ENCODE data around the gene FAM20C. TPM values are rescaled to one million over a fixed set of nuclear protein-coding genes. Genes with fewer than 3 reads are reported as not detected.

The FAM20C gene
- total and polyA plus RNA-seq, 2 of the 8 experiments (the other 6 are each of a cell fraction or from before 2014, with no cell fraction given), result 9.5 to 34.8 TPM

DNA sequence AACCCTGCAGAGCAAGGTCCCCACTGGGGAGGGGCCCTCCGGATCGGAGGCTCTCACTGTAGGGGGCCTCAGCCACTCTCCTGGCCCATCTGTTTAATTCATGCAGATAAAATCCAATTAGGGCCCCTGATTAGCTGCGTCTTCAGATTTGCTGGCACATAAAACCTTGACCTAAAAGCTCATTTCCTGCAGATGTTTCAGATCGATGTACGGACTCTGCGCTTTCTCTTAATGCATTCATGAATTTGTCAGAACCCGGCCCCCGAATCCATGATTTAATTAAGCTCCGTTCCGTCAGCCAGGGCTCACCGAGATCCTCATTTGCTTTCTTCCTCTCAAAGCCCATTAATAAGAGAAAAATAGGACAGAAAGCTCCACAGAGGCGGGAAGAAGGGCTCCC, 57.6 kb downstream of the FAM20C start (continued):
- TF ChIP-seq, protein P1, sequence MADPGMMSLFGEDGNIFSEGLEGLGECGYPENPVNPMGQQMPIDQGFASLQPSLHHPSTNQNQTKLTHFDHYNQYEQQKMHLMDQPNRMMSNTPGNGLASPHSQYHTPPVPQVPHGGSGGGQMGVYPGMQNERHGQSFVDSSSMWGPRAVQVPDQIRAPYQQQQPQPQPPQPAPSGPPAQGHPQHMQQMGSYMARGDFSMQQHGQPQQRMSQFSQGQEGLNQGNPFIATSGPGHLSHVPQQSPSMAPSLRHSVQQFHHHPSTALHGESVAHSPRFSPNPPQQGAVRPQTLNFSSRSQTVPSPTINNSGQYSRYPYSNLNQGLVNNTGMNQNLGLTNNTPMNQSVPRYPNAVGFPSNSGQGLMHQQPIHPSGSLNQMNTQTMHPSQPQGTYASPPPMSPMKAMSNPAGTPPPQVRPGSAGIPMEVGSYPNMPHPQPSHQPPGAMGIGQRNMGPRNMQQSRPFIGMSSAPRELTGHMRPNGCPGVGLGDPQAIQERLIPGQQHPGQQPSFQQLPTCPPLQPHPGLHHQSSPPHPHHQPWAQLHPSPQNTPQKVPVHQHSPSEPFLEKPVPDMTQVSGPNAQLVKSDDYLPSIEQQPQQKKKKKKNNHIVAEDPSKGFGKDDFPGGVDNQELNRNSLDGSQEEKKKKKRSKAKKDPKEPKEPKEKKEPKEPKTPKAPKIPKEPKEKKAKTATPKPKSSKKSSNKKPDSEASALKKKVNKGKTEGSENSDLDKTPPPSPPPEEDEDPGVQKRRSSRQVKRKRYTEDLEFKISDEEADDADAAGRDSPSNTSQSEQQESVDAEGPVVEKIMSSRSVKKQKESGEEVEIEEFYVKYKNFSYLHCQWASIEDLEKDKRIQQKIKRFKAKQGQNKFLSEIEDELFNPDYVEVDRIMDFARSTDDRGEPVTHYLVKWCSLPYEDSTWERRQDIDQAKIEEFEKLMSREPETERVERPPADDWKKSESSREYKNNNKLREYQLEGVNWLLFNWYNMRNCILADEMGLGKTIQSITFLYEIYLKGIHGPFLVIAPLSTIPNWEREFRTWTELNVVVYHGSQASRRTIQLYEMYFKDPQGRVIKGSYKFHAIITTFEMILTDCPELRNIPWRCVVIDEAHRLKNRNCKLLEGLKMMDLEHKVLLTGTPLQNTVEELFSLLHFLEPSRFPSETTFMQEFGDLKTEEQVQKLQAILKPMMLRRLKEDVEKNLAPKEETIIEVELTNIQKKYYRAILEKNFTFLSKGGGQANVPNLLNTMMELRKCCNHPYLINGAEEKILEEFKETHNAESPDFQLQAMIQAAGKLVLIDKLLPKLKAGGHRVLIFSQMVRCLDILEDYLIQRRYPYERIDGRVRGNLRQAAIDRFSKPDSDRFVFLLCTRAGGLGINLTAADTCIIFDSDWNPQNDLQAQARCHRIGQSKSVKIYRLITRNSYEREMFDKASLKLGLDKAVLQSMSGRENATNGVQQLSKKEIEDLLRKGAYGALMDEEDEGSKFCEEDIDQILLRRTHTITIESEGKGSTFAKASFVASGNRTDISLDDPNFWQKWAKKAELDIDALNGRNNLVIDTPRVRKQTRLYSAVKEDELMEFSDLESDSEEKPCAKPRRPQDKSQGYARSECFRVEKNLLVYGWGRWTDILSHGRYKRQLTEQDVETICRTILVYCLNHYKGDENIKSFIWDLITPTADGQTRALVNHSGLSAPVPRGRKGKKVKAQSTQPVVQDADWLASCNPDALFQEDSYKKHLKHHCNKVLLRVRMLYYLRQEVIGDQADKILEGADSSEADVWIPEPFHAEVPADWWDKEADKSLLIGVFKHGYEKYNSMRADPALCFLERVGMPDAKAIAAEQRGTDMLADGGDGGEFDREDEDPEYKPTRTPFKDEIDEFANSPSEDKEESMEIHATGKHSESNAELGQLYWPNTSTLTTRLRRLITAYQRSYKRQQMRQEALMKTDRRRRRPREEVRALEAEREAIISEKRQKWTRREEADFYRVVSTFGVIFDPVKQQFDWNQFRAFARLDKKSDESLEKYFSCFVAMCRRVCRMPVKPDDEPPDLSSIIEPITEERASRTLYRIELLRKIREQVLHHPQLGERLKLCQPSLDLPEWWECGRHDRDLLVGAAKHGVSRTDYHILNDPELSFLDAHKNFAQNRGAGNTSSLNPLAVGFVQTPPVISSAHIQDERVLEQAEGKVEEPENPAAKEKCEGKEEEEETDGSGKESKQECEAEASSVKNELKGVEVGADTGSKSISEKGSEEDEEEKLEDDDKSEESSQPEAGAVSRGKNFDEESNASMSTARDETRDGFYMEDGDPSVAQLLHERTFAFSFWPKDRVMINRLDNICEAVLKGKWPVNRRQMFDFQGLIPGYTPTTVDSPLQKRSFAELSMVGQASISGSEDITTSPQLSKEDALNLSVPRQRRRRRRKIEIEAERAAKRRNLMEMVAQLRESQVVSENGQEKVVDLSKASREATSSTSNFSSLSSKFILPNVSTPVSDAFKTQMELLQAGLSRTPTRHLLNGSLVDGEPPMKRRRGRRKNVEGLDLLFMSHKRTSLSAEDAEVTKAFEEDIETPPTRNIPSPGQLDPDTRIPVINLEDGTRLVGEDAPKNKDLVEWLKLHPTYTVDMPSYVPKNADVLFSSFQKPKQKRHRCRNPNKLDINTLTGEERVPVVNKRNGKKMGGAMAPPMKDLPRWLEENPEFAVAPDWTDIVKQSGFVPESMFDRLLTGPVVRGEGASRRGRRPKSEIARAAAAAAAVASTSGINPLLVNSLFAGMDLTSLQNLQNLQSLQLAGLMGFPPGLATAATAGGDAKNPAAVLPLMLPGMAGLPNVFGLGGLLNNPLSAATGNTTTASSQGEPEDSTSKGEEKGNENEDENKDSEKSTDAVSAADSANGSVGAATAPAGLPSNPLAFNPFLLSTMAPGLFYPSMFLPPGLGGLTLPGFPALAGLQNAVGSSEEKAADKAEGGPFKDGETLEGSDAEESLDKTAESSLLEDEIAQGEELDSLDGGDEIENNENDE (IDR thresholded peaks at IDR 0.05; ENCODE audit: insufficient replicate concordance, low read length), result no peak
- TF ChIP-seq TCF12 (IDR thresholded peaks at IDR 0.05; ENCODE audit: low read depth, low read length), result no peak
- TF ChIP-seq, protein P2, sequence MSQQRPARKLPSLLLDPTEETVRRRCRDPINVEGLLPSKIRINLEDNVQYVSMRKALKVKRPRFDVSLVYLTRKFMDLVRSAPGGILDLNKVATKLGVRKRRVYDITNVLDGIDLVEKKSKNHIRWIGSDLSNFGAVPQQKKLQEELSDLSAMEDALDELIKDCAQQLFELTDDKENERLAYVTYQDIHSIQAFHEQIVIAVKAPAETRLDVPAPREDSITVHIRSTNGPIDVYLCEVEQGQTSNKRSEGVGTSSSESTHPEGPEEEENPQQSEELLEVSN (IDR thresholded peaks at IDR 0.05), result no peak
- TF ChIP-seq SP2 (IDR thresholded peaks at IDR 0.05; ENCODE audit: low read length), result no peak
- TF ChIP-seq RNF2 (IDR thresholded peaks at IDR 0.05; ENCODE audit: borderline replicate concordance, low read depth, low read length, missing control alignments, poor library complexity, severe bottlenecking), result no peak
- no peak for TF ChIP-seq PHF8 (conservative IDR thresholded peaks at IDR 0.05; ENCODE audit: low read depth, low read length)
